ENCODE results near the gene CROCC2.

Gene CROCC2

GRCh38 chr2:240988146-240988545 lies 82.0 kb downstream of the CROCC2 start:
- POLR2A ChIA-PET = no interaction called here
- TF ChIP-seq RBAK (tag by site-specific recombination; IDR thresholded peaks at IDR 0.05) (no peak), ZNF660 (tag by site-specific recombination; IDR thresholded peaks at IDR 0.05) (no peak), ZNF223 (tag by site-specific recombination; IDR thresholded peaks at IDR 0.05) (no peak), ZNF394 (tag by site-specific recombination; IDR thresholded peaks at IDR 0.05; ENCODE audit: borderline replicate concordance) (no peak), ZNF157 (tag by site-specific recombination; IDR thresholded peaks at IDR 0.05) (no peak)
- H3K27ac ChIP-seq (ENCODE audit: extremely low read depth, low read depth, low read length) = peak overlapping the region; percentile 80; the same call in 1 of the 2 replicates
- H3K9me3 ChIP-seq (ENCODE audit: control insufficient read depth, insufficient read depth, low read depth, low read length) = no peaks in the 10 kb centered on the region
- no peaks in the 10 kb centered on the region for H3K36me3 ChIP-seq (ENCODE audit: control insufficient read depth in 2 of 2, insufficient read depth in 1 of 2, low read length in 2 of 2)
- no peak overlapping the region for H3K4me3 ChIP-seq (ENCODE audit: low read depth, low read length)
- peaks cover 16% of the 10 kb centered on the region for H3K4me1 ChIP-seq (ENCODE audit: control insufficient read depth, insufficient read depth, low read length)
- CTCF ChIA-PET = interaction anchor here (0.6 to 1.6 kb wide), 2 partner anchors 21 to 91 kb away, joined by 3 to 4 read pairs; no protein-coding TSS in a partner anchor

GRCh38 chr2:240988571-240989271 lies 82.6 kb downstream of the CROCC2 start:
- POLR2A ChIA-PET = no interaction called here
- no peak for TF ChIP-seq GLI4 (tag by site-specific recombination; IDR thresholded peaks at IDR 0.05)
- no peak for TF ChIP-seq ZNF555 (tag by site-specific recombination; conservative IDR thresholded peaks at IDR 0.05)
- TF ChIP-seq ZNF707 (tag by site-specific recombination; IDR thresholded peaks at IDR 0.05) = no peak
- TF ChIP-seq ZNF26 (tag by site-specific recombination; IDR thresholded peaks at IDR 0.05) = no peak
- TF ChIP-seq ZNF10 (tag by site-specific recombination; IDR thresholded peaks at IDR 0.05) = no peak
- TF ChIP-seq ZNF560 (tag by site-specific recombination; IDR thresholded peaks at IDR 0.05; ENCODE audit: borderline replicate concordance) = no peak
- no peak for TF ChIP-seq ZNF214 (tag by site-specific recombination; IDR thresholded peaks at IDR 0.05; ENCODE audit: borderline replicate concordance)
- TF ChIP-seq ZNF341 (tag by site-specific recombination; IDR thresholded peaks at IDR 0.05; ENCODE audit: low read depth) = no peak

DNA sequence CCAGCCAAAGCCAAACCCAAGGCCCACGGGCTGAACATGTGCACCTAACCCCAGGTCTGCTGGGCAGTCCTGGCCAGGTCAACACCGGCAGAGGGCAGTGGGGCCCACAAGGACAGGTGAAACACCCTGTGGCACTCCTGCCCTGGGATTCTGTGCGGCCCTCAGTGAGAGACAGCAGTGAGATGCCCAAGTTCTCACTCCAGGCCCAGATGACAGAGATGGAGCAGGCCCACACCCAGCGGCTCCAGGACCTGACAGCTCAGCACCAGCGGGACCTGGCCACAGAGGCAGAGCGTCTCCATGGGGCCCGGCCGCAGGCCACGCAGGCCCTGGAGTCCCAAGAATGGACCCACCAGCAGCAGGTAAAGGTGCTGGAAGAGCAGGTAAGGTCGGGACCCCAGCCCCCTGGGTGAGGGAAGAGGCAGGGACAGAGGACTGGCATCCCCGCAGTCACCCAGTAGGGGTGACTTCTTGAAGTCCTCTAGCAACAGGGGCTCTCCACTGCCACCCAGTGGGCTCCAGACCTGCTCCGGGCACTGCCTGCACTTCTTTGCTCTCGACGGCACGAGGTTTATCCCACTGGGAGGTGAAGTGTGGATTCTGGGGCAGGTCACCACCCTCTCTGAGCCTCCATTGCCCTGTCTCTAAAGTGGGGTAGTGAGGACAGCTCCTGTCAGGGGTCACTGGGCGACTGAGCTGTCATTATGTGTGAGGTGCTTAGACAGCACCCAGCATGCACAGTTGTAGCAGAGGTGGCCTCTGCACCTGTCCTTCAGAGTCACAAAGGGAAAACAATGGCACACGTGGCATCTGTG lies 83.5 kb downstream of the CROCC2 start:
- H3K9me3 ChIP-seq (ENCODE audit: control insufficient read depth, insufficient read depth, low read depth, low read length) = no peaks in the 10 kb centered on the region
- TF ChIP-seq, protein P1, sequence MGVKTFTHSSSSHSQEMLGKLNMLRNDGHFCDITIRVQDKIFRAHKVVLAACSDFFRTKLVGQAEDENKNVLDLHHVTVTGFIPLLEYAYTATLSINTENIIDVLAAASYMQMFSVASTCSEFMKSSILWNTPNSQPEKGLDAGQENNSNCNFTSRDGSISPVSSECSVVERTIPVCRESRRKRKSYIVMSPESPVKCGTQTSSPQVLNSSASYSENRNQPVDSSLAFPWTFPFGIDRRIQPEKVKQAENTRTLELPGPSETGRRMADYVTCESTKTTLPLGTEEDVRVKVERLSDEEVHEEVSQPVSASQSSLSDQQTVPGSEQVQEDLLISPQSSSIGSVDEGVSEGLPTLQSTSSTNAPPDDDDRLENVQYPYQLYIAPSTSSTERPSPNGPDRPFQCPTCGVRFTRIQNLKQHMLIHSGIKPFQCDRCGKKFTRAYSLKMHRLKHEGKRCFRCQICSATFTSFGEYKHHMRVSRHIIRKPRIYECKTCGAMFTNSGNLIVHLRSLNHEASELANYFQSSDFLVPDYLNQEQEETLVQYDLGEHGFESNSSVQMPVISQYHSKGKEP (tag by site-specific recombination; IDR thresholded peaks at IDR 0.05) = no peak
- no peak for TF ChIP-seq ZNF175 (tag by site-specific recombination; IDR thresholded peaks at IDR 0.05)
- peak; percentile 25; the same call in 1 of the 2 replicates for TF ChIP-seq CTCF (tag by site-specific recombination; IDR thresholded peaks at IDR 0.05)
- TF ChIP-seq SALL2 (tag by site-specific recombination; IDR thresholded peaks at IDR 0.05; ENCODE audit: borderline replicate concordance) = no peak
- no peak for TF ChIP-seq ZNF621 (tag by site-specific recombination; IDR thresholded peaks at IDR 0.05)
- TF ChIP-seq ZNF692 (tag by site-specific recombination; IDR thresholded peaks at IDR 0.05) = no peak
- TF ChIP-seq, protein P2, sequence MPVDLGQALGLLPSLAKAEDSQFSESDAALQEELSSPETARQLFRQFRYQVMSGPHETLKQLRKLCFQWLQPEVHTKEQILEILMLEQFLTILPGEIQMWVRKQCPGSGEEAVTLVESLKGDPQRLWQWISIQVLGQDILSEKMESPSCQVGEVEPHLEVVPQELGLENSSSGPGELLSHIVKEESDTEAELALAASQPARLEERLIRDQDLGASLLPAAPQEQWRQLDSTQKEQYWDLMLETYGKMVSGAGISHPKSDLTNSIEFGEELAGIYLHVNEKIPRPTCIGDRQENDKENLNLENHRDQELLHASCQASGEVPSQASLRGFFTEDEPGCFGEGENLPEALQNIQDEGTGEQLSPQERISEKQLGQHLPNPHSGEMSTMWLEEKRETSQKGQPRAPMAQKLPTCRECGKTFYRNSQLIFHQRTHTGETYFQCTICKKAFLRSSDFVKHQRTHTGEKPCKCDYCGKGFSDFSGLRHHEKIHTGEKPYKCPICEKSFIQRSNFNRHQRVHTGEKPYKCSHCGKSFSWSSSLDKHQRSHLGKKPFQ (tag by site-specific recombination; IDR thresholded peaks at IDR 0.05) = no peak
- no peak for TF ChIP-seq GLIS2 (tag by site-specific recombination; IDR thresholded peaks at IDR 0.05)
- no peak overlapping the region for H3K27ac ChIP-seq (ENCODE audit: extremely low read depth, low read depth, low read length)
- H3K4me3 ChIP-seq (ENCODE audit: low read depth, low read length) = no peak overlapping the region
- CTCF ChIA-PET = interaction anchor here (0.5 to 1.2 kb wide), 2 partner anchors 75 to 940 kb away, joined by 3 to 4 read pairs; no protein-coding TSS in a partner anchor
- H3K4me1 ChIP-seq (ENCODE audit: control insufficient read depth, insufficient read depth, low read length) = peaks cover 16% of the 10 kb centered on the region
- POLR2A ChIA-PET = no interaction called here
- H3K36me3 ChIP-seq (ENCODE audit: control insufficient read depth in 2 of 2, insufficient read depth in 1 of 2, low read length in 2 of 2) = no peaks in the 10 kb centered on the region

More at GRCh38 chr2:240988571-240989271, 82.6 kb downstream of the CROCC2 start:
- CTCF ChIA-PET = interaction anchor here (0.6 to 1.6 kb wide), 3 partner anchors 21 to 135 kb away, joined by 3 to 4 read pairs (median 3); no protein-coding TSS in a partner anchor
- no peak overlapping the region for H3K4me3 ChIP-seq (ENCODE audit: low read depth, low read length)
- H3K27ac ChIP-seq (ENCODE audit: extremely low read depth, low read depth, low read length) = peak overlapping the region; percentile 80; the same call in 1 of the 2 replicates
- no peaks in the 10 kb centered on the region for H3K9me3 ChIP-seq (ENCODE audit: control insufficient read depth, insufficient read depth, low read depth, low read length)
- peaks cover 16% of the 10 kb centered on the region for H3K4me1 ChIP-seq (ENCODE audit: control insufficient read depth, insufficient read depth, low read length)
- H3K36me3 ChIP-seq (ENCODE audit: control insufficient read depth in 2 of 2, insufficient read depth in 1 of 2, low read length in 2 of 2) = no peaks in the 10 kb centered on the region
